Coronary artery (tissue), 2 donors: ENCODE data around the gene TTC1.

Experiments used
- DNase-seq: peaks from one replicate; pipeline ENCODE4 v3.0.0-alpha.2; 2017; ENCODE audit warnings: low spot score
- H3K27ac ChIP-seq, 2 donors: fragments of 200-600 bp; sonication (generic); one replicate each; pipeline ENCODE4 v1.5.1; 2016 to 2019
- H3K4me3 ChIP-seq: fragments of 200-600 bp; sonication (generic); 2 replicates; pipeline ENCODE4 v1.5.1; 2016; ENCODE audit warnings: mild to moderate bottlenecking, moderate library complexity
- TF ChIP-seq, protein P1 (sequence below): fragments of 200-600 bp; sonication (generic); IDR thresholded peaks from one replicate; pipeline ENCODE4 v1.5.1; 2019; ENCODE audit warnings: antibody characterized with exemption

TTC1 gene

DNA sequence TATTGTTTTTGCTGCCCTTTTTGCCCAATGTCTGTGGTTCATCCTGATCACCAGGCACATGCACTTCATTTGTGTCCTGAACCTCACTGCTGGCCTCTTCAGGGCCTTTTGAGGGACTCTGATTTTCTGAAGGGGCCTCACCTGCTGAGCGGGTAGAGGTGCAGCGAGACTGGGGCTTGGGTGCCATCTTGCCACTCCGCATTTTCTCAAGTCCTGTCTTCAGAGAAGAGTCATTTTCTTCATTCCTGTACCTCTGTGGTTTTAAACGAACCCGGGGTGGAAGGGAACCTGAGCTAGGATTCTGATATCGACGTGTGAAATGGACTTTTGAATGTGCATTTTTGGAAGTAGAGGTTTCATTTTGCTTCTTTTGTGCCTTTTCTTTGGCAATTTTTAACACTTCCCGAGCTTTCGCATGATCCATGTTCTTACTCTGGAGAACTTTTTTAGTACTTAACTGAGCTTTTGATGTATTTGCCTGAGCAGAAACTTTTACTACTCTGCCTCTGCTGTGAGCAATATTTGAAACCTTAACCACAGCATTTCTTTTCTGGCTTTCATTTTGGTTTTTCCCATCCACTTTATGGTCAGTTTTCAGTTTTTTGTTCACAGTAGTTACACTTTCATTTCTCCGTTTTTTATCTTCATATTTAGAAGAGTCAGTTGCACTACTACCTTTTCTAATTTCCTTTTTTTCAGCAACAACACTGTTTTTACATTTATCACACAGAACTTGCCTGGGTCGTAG lies 84.2 kb downstream of the TTC1 start:
- H3K4me3 ChIP-seq, result no peak overlapping the region
- DNase-seq, result no peak
- no peak overlapping the region for H3K27ac ChIP-seq
- TF ChIP-seq, protein P1, sequence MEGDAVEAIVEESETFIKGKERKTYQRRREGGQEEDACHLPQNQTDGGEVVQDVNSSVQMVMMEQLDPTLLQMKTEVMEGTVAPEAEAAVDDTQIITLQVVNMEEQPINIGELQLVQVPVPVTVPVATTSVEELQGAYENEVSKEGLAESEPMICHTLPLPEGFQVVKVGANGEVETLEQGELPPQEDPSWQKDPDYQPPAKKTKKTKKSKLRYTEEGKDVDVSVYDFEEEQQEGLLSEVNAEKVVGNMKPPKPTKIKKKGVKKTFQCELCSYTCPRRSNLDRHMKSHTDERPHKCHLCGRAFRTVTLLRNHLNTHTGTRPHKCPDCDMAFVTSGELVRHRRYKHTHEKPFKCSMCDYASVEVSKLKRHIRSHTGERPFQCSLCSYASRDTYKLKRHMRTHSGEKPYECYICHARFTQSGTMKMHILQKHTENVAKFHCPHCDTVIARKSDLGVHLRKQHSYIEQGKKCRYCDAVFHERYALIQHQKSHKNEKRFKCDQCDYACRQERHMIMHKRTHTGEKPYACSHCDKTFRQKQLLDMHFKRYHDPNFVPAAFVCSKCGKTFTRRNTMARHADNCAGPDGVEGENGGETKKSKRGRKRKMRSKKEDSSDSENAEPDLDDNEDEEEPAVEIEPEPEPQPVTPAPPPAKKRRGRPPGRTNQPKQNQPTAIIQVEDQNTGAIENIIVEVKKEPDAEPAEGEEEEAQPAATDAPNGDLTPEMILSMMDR, result no peak

DNA sequence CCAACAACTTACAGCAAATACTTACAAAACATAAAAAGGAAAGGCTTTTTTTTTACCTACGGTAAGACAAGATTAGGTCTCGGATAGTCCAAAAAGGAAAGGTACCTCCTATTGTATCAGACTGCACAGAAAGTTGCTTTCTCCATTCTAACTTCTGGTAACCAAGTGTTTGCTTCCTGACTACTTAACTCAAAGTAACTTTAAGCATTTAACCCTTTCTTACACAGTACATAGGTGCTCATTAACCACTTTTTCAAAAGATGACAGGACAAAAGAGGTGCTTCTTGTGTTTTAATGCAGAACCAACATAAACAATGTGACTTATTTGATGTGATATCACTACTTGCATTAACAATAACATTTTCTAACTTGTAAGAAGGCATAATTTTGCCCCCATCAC lies 87.2 kb downstream of the TTC1 start:
- TF ChIP-seq, protein P1, result no peak
- no peak overlapping the region for H3K27ac ChIP-seq
- H3K4me3 ChIP-seq, result no peak overlapping the region
- DNase-seq, result no peak

DNA sequence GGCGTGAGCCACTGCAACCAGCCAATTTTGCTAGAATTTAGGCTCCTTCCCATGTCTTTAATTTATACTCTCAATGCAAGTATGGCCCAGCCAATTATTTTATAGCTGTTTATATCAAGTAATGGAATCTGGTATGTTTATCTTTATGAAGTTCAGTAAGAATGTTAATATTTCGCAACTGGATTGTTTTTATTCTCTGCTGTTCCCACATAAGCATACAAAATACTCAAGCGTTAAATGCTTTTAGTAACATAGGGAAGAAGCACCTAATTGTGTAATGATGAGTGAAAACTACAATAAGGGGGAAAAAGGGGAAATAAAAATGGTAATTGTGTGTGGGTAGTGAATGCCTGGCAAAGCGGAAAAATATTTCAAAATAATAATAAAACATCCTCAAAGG lies 89.1 kb downstream of the TTC1 start:
- TF ChIP-seq, protein P1, result no peak
- no peak overlapping the region for H3K27ac ChIP-seq
- no peak overlapping the region for H3K4me3 ChIP-seq
- no peak for DNase-seq

DNA sequence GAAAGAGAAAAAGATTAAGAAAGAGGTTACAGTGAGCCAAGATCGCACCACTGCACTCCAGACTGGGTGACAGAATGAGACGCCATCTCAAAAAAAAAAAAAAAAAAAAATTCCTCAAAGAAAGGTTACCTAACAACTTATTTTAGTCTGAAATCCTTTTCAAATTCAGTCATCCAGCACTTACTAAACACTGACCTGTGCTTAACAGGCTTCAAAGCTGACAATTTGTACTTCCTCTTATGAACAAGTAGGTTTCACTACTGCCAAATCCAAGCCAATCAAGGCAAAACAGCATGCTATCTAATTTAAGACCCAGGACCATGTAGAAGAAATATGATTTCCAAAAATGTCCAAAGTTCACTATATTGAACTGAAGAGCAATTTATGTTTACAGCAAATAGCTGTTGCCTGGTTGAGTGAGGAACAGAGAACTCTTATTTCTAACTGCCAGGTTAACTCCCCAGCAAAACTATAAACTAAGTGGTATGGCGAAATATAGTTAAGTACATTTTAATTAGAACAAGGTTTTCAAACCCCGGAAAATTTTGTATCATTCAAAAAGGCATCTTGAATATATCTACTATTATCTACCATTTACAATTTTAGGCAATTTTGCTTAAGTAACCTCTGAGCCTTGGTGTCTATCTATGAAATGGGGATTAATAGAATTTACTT lies 96.9 kb downstream of the TTC1 start:
- no peak overlapping the region for H3K27ac ChIP-seq
- no peak overlapping the region for H3K4me3 ChIP-seq
- TF ChIP-seq, protein P1, result no peak
- DNase-seq, result no peak

DNA sequence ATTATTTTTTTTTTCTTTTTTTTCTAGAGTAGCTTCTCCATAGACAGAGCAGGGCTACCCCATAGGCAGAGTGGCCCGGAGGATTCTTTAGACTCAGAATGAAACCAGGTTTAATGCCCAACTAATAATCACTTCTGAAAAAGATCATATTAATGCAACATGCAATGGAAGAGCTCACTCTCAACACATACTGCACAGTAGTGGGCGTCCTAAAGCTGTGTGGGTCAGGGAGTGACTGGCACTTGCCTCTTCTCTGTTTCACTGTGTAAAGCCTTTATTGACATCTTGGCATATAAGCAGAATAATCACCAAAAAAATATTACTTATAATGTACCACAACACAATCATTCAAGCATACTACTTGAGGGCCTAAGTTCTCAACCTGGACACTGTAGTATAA lies 99.2 kb downstream of the TTC1 start:
- DNase-seq, result no peak
- Histone ChIP-seq H3K27ac (no peak overlapping the region), H3K4me3 (no peak overlapping the region)
- TF ChIP-seq, protein P1, result no peak
